Neural cell (in vitro differentiated cells): ENCODE results near the gene PLCL2. TPM values are rescaled to one million over a fixed set of nuclear protein-coding genes. Genes with fewer than 3 reads are reported as not detected.

ENCODE experiments used
- H2AFZ ChIP-seq: fragments of 200-600, 300-800 bp; sonication (generic), shearing (Covaris generic); 2 replicates; pipeline ENCODE4 v1.6.0; 2014; ENCODE audit warnings: low read depth, mild to moderate bottlenecking, antibody characterized with exemption, low read length, moderate library complexity
- H3F3A ChIP-seq: fragments of 200-600 bp; shearing (Covaris generic); 2 replicates; pipeline ENCODE4 v1.6.1; 2016; ENCODE audit warnings: mild to moderate bottlenecking, moderate library complexity, mixed read lengths, antibody characterized with exemption, low read length; ENCODE audit not compliant: insufficient read depth, poor library complexity, severe bottlenecking
- H3K27ac ChIP-seq: fragments of 200-600, 300-800 bp; sonication (generic), shearing (Covaris generic); 2 replicates; pipeline ENCODE4 v1.5.1; 2014; ENCODE audit warnings: mild to moderate bottlenecking, low read length, moderate library complexity
- H3K27me3 ChIP-seq: fragments of 300-800, 200-600 bp; sonication (generic), shearing (Covaris generic); 2 replicates; pipeline ENCODE4 v1.6.0; 2014; ENCODE audit warnings: mild to moderate bottlenecking, low read depth, low read length, moderate library complexity; ENCODE audit not compliant: insufficient read depth
- H3K36me3 ChIP-seq: fragments of 300-800, 200-600 bp; sonication (generic), shearing (Covaris generic); 2 replicates; pipeline ENCODE4 v1.5.1; 2014; ENCODE audit warnings: mild to moderate bottlenecking, antibody characterized with exemption, low read length, moderate library complexity; ENCODE audit not compliant: insufficient read depth
- H3K4me2 ChIP-seq: fragments of 300-800, 200-600 bp; sonication (generic), shearing (Covaris generic); 2 replicates; pipeline ENCODE4 v1.6.0; 2014; ENCODE audit warnings: mild to moderate bottlenecking, low read length
- H3K4me3 ChIP-seq: fragments of 300-800, 200-600 bp; sonication (generic), shearing (Covaris generic); 2 replicates; pipeline ENCODE4 v1.5.1; 2014; ENCODE audit warnings: mild to moderate bottlenecking, low read length, moderate library complexity
- H3K79me2 ChIP-seq: fragments of 200-600 bp; shearing (Covaris generic); replicated peaks from 2 replicates; pipeline ENCODE4 v1.6.0; 2014; ENCODE audit warnings: mild to moderate bottlenecking, low read length, moderate library complexity; ENCODE audit not compliant: insufficient read depth
- H3K9ac ChIP-seq: fragments of 300-800, 200-600 bp; sonication (generic), shearing (Covaris generic); 2 replicates; pipeline ENCODE4 v1.6.1; 2016; ENCODE audit warnings: mild to moderate bottlenecking, low read length, mixed read lengths
- H3K9me2 ChIP-seq: fragments of 200-600 bp; shearing (Covaris generic); 2 replicates; pipeline ENCODE4 v1.6.1; 2016; ENCODE audit warnings: mild to moderate bottlenecking, low read length, mixed read lengths; ENCODE audit not compliant: insufficient read depth
- H3K9me3 ChIP-seq: fragments of 200-600, 300-800 bp; sonication (generic), shearing (Covaris generic); 2 replicates; pipeline ENCODE4 v1.6.1; 2016; ENCODE audit warnings: mild to moderate bottlenecking, mixed run types, low read length, moderate library complexity, mixed read lengths
- H4K20me1 ChIP-seq: fragments of 200-600 bp; shearing (Covaris generic); 2 replicates; pipeline ENCODE4 v1.6.1; 2016; ENCODE audit warnings: mild to moderate bottlenecking, mixed run types; ENCODE audit not compliant: insufficient read depth
- EP300 ChIP-seq: fragments of 450-650 bp; conservative IDR thresholded peaks from 2 replicates; pipeline ENCODE4 v1.6.1; 2014; ENCODE audit warnings: antibody characterized with exemption, mild to moderate bottlenecking, moderate library complexity; ENCODE audit not compliant: poor library complexity, severe bottlenecking
- EZH2 ChIP-seq: fragments of 200-600, 300-800 bp; shearing (Covaris generic), sonication (generic); IDR thresholded peaks from 2 replicates; pipeline ENCODE4 v1.6.1; 2014; ENCODE audit warnings: antibody characterized with exemption, low read length, borderline replicate concordance, mild to moderate bottlenecking; ENCODE audit not compliant: insufficient read depth, poor library complexity, severe bottlenecking
- MXI1 ChIP-seq: fragments of 450-650 bp; conservative IDR thresholded peaks from 2 replicates; pipeline ENCODE4 v1.6.1; 2014; ENCODE audit warnings: antibody characterized with exemption, mild to moderate bottlenecking; ENCODE audit not compliant: poor library complexity, severe bottlenecking
- POLR2AphosphoS5 ChIP-seq: IDR thresholded peaks from 2 replicates; pipeline ENCODE4 v1.6.1; 2012
- RAD21 ChIP-seq: fragments of 450-650 bp; conservative IDR thresholded peaks from 2 replicates; pipeline ENCODE4 v1.6.1; 2014; ENCODE audit warnings: antibody characterized with exemption, mild to moderate bottlenecking, moderate library complexity
- SMC3 ChIP-seq: fragments of 450-650 bp; conservative IDR thresholded peaks from 2 replicates; pipeline ENCODE4 v1.6.1; 2014; ENCODE audit warnings: antibody characterized with exemption, mild to moderate bottlenecking, moderate library complexity; ENCODE audit not compliant: poor library complexity
- TAF1 ChIP-seq: IDR thresholded peaks from 2 replicates; pipeline ENCODE4 v1.6.1; 2012; ENCODE audit warnings: low read depth
- polyA plus RNA-seq: library from polyadenylated mRNA; depleted of rRNA; stranded (reverse); fragments of >200 nt; gene quantifications from 2 replicates; pipeline ENCODE4 v1.2.3, GENCODE V29; 2014
- TF ChIP-seq, protein P1 (sequence below): fragments of 450-650 bp; IDR thresholded peaks from 2 replicates; pipeline ENCODE4 v1.5.1; 2014; ENCODE audit warnings: antibody characterized with exemption, mild to moderate bottlenecking, moderate library complexity; ENCODE audit not compliant: poor library complexity, severe bottlenecking
- TF ChIP-seq, protein P2 (sequence below): IDR thresholded peaks from 2 replicates; pipeline ENCODE4 v1.6.1; 2012; ENCODE audit warnings: borderline replicate concordance

The PLCL2 gene
- polyA plus RNA-seq, 1 donor from 2014 or later = 69.8 TPM

DNA sequence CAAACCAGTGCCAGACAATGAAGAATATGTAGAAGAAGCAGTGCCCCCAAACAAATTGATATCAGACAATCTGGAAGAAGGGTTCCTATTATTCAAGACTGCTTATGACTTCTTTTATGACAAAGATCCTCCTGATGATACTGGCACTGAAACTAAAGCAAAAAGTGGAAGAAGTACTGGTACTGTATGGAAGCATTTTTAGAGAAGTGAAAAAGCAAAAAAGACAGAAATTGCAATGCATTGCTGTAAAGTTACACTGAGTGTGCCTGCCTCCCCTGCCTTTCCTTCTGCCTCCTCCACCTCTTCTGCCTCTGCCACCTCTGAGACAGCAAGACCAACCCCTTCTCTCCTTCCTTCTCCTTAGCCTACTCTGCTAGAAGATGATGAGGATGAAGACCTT lies 167.6 kb downstream of the PLCL2 start:
- Histone ChIP-seq H3K9me3 (no peaks in the 10 kb centered on the region), H3K36me3 (peaks cover 7% of the 10 kb centered on the region), H3K27ac (no peak overlapping the region), H3K27me3 (no peaks in the 10 kb centered on the region), H3K79me2 (no peaks in the 10 kb centered on the region), H3K9me2 (no peaks in the 10 kb centered on the region), H4K20me1 (no peaks in the 10 kb centered on the region), H3K4me3 (no peak overlapping the region), H3F3A (peaks cover 3% of the 10 kb centered on the region), H3K9ac (no peak overlapping the region), H2AFZ (no peak overlapping the region), H3K4me2 (no peak overlapping the region)
- TF ChIP-seq SMC3 = no peak
- TF ChIP-seq, protein P1, sequence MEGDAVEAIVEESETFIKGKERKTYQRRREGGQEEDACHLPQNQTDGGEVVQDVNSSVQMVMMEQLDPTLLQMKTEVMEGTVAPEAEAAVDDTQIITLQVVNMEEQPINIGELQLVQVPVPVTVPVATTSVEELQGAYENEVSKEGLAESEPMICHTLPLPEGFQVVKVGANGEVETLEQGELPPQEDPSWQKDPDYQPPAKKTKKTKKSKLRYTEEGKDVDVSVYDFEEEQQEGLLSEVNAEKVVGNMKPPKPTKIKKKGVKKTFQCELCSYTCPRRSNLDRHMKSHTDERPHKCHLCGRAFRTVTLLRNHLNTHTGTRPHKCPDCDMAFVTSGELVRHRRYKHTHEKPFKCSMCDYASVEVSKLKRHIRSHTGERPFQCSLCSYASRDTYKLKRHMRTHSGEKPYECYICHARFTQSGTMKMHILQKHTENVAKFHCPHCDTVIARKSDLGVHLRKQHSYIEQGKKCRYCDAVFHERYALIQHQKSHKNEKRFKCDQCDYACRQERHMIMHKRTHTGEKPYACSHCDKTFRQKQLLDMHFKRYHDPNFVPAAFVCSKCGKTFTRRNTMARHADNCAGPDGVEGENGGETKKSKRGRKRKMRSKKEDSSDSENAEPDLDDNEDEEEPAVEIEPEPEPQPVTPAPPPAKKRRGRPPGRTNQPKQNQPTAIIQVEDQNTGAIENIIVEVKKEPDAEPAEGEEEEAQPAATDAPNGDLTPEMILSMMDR = no peak
- no peak for TF ChIP-seq EZH2
- TF ChIP-seq TAF1 = no peak
- TF ChIP-seq POLR2AphosphoS5 = no peak
- TF ChIP-seq EP300 = no peak

DNA sequence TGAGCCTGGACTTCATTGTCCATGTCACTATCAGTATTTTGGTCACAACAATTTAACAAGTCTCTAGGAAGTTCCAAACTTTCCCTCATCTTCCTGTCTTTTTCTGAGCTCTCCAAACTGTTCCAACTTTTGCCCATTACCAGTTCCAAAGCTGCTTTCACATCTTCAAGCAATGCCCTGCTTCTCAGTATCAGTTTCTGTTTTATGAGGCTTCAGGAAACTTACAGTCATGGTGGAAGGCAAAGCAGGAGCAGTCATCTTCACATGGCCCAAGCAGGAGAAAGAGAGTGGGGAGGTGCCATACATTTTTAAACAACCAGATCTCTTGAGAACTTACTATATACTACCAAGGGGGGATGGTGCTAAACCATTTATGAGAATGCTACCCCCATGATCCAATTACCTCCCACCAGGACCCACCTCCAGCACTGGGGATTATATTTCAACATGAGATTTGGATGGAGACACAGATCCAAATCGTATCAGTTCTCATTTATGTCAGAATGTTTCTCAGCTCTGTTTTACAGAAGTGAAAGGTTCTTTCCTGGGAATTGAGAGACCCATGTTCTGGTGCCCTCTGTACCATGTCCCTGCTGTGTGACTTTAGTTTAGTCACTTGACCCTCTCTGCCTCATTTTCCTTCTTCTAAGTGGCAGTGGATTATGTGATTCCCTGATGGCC lies 169.7 kb downstream of the PLCL2 start:
- Histone ChIP-seq H3K79me2 (no peaks in the 10 kb centered on the region), H3K9me3 (no peaks in the 10 kb centered on the region), H3K4me2 (no peak overlapping the region), H3K36me3 (peaks cover 3% of the 10 kb centered on the region), H3K4me3 (no peak overlapping the region), H3K9me2 (no peaks in the 10 kb centered on the region), H3K9ac (no peak overlapping the region), H3K27ac (no peak overlapping the region), H3K27me3 (no peaks in the 10 kb centered on the region), H4K20me1 (no peaks in the 10 kb centered on the region), H3F3A (no peaks in the 10 kb centered on the region), H2AFZ (no peak overlapping the region)
- TF ChIP-seq POLR2AphosphoS5 (no peak), EP300 (no peak), TAF1 (no peak), EZH2 (no peak), MXI1 (no peak), RAD21 (no peak), SMC3 (no peak)
- TF ChIP-seq, protein P1 = no peak
- TF ChIP-seq, protein P2, sequence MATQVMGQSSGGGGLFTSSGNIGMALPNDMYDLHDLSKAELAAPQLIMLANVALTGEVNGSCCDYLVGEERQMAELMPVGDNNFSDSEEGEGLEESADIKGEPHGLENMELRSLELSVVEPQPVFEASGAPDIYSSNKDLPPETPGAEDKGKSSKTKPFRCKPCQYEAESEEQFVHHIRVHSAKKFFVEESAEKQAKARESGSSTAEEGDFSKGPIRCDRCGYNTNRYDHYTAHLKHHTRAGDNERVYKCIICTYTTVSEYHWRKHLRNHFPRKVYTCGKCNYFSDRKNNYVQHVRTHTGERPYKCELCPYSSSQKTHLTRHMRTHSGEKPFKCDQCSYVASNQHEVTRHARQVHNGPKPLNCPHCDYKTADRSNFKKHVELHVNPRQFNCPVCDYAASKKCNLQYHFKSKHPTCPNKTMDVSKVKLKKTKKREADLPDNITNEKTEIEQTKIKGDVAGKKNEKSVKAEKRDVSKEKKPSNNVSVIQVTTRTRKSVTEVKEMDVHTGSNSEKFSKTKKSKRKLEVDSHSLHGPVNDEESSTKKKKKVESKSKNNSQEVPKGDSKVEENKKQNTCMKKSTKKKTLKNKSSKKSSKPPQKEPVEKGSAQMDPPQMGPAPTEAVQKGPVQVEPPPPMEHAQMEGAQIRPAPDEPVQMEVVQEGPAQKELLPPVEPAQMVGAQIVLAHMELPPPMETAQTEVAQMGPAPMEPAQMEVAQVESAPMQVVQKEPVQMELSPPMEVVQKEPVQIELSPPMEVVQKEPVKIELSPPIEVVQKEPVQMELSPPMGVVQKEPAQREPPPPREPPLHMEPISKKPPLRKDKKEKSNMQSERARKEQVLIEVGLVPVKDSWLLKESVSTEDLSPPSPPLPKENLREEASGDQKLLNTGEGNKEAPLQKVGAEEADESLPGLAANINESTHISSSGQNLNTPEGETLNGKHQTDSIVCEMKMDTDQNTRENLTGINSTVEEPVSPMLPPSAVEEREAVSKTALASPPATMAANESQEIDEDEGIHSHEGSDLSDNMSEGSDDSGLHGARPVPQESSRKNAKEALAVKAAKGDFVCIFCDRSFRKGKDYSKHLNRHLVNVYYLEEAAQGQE = no peak
